Natural killer cell treated with Interleukin-12 subunit alpha and Interleukin-12 subunit beta and Interleukin-15 and Interleukin-18, amount 100 ng/mL, for 72 hours (primary cell): ENCODE data around the gene NIPSNAP2. TPM values are rescaled to one million over a fixed set of nuclear protein-coding genes. Genes with fewer than 3 reads are reported as not detected.
"Not testable (repeated sequence)": the region's sequence is repeated elsewhere in the genome, so short reads cannot be mapped to it uniquely, and the experiment has no call there.

Source experiments
- ATAC-seq, 2 donors: fragments of 150-1000 bp; cut with Tn5 transposase in 1 of 2; sonication (Bioruptor Pico), chemical (Tn5 transposase) in 1 of 2; 2 replicates each; pipeline ENCODE4 v1.10.0; 2021
- DNase-seq: peaks from one replicate; pipeline ENCODE4 v3.0.0; 2022; ENCODE audit warnings: low spot score
- H3K27ac Mint-ChIP-seq, 2 donors: 1 replicate in 1 of 2; 2 replicates in 1 of 2; pipeline ENCODE4 v1.8.0; 2022; ENCODE audit warnings: mixed read lengths in 2 of 2, mild to moderate bottlenecking in 1 of 2, moderate library complexity in 1 of 2
- H3K27me3 Mint-ChIP-seq, 2 donors: 1 replicate in 1 of 2; 2 replicates in 1 of 2; pipeline ENCODE4 v1.8.0; 2022; ENCODE audit warnings: mixed read lengths in 2 of 2
- H3K36me3 Mint-ChIP-seq: one replicate; pipeline ENCODE4 v1.8.0; 2022; ENCODE audit warnings: mixed read lengths
- H3K4me1 Mint-ChIP-seq, 2 donors: 1 replicate in 1 of 2; 2 replicates in 1 of 2; pipeline ENCODE4 v1.8.0; 2022; ENCODE audit warnings: low read depth in 2 of 2, mixed read lengths in 2 of 2, mild to moderate bottlenecking in 1 of 2
- H3K4me3 Mint-ChIP-seq: one replicate; pipeline ENCODE4 v1.8.0; 2022; ENCODE audit warnings: mixed read lengths
- H3K9me3 Mint-ChIP-seq: 2 replicates; pipeline ENCODE4 v1.8.0; 2022; ENCODE audit warnings: mixed read lengths
- total RNA-seq, 2 donors: library from RNA; stranded (reverse); gene quantifications; one replicate each; pipeline ENCODE4 v1.2.3, GENCODE V29; 2022

The NIPSNAP2 gene
- total RNA-seq, 2 donors from 2014 or later = 22.1 to 29.0 TPM

GRCh38 chr7:56007167-56007652, 42.8 kb downstream of the NIPSNAP2 start:
- H3K36me3 Mint-ChIP-seq = no peaks in the 10 kb centered on the region
- H3K4me1 Mint-ChIP-seq = no peaks in the 10 kb centered on the region
- H3K9me3 Mint-ChIP-seq = no peaks in the 10 kb centered on the region
- H3K4me3 Mint-ChIP-seq = no peak overlapping the region
- H3K27me3 Mint-ChIP-seq = no peaks in the 10 kb centered on the region
- ATAC-seq = no peak
- H3K27ac Mint-ChIP-seq = no peak overlapping the region
- DNase-seq = no peak

DNA sequence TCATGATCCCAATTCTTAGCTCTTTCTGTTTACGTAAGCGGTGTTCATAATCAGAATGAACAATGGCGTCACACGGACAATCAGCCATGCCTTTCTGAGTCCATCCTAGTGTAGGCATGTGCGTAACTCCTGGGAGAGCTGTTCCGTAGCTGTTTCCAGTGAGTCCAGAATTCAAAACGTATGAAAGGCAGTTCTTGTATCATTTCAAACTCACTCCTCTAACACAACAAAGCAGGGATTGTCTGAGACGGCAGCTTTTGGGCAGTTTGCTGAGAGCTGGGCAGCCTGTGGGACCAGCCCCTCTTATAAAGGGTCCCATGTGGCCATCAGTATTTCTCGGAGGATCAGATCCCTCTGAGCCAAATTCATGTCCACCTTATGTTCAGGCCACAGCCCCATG, 43.5 kb downstream of the NIPSNAP2 start:
- DNase-seq = no peak
- Mint-ChIP-seq H3K4me3 (no peak overlapping the region), H3K36me3 (no peaks in the 10 kb centered on the region)

DNA sequence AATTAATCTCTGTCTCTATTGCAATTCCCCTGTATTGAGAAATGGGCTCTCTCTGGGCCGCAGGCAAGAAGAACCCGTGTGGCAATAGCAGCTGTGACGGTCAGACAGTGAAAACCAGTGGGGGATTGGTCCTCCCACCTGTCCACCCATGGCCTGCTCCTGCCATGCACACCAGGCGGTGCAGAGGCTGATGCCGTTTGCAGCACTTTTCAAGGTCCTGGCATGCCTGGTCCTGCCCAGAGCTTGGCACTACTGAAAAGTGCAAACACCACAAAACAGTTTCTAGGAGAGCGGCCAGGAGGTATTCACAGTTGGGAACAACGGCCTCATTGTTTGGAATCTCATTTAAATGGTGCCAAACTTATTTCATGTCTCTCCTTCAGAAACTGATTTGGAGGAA, 45.3 kb downstream of the NIPSNAP2 start:
- no peaks in the 10 kb centered on the region for H3K27me3 Mint-ChIP-seq
- H3K4me3 Mint-ChIP-seq = no peak overlapping the region
- no peaks in the 10 kb centered on the region for H3K9me3 Mint-ChIP-seq
- ATAC-seq (no peak), DNase-seq (no peak)
- H3K4me1 Mint-ChIP-seq = no peaks in the 10 kb centered on the region
- no peaks in the 10 kb centered on the region for H3K36me3 Mint-ChIP-seq
- no peak overlapping the region for H3K27ac Mint-ChIP-seq

More for the DNA sequence above, 43.5 kb downstream of the NIPSNAP2 start:
- H3K27me3 Mint-ChIP-seq = no peaks in the 10 kb centered on the region
- no peak overlapping the region for H3K27ac Mint-ChIP-seq
- no peaks in the 10 kb centered on the region for H3K4me1 Mint-ChIP-seq
- H3K9me3 Mint-ChIP-seq = no peaks in the 10 kb centered on the region
- no peak for ATAC-seq

- DNase-seq, H3K9me3 Mint-ChIP-seq, H3K27ac Mint-ChIP-seq, H3K4me3 Mint-ChIP-seq, H3K36me3 Mint-ChIP-seq, ATAC-seq, H3K4me1 Mint-ChIP-seq, H3K27me3 Mint-ChIP-seq: not testable (repeated sequence)
Measured at GRCh38 chr7:56017015-56017414, 52.6 kb downstream of the NIPSNAP2 start.

DNA sequence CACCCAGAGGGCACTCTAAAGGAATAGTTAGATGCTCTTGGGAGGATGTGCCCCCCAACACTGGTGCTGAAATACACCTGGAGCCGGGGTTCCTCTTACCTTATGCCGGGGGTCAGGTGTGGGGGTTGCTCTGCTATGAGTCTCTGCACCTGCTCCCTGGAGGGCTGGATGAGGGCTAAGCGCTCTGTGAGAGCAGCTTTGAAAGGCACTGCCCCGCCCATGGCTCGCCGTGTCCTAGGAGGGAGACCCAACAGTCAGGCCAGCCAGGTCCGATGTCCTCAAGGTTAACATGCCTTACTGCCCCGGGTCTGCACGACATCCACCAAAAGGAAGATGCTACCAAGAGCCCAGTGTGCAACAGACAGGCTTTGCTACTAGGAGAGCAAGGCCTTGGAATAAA, 55.1 kb downstream of the NIPSNAP2 start:
- Mint-ChIP-seq H3K4me1 (no peaks in the 10 kb centered on the region), H3K36me3 (no peaks in the 10 kb centered on the region), H3K27ac (no peak overlapping the region), H3K9me3 (no peaks in the 10 kb centered on the region), H3K27me3 (no peaks in the 10 kb centered on the region), H3K4me3 (no peak overlapping the region)
- ATAC-seq = no peak
- DNase-seq = no peak

- Mint-ChIP-seq H3K36me3 (no peaks in the 10 kb centered on the region), H3K9me3 (no peaks in the 10 kb centered on the region), H3K4me1 (no peaks in the 10 kb centered on the region), H3K27me3 (no peaks in the 10 kb centered on the region), H3K27ac (no peak overlapping the region), H3K4me3 (no peak overlapping the region)
- ATAC-seq = no peak
- no peak for DNase-seq
Measured at GRCh38 chr7:56023500-56023899, 59.1 kb downstream of the NIPSNAP2 start.

GRCh38 chr7:56026538-56026937, 62.2 kb downstream of the NIPSNAP2 start:
- H3K9me3 Mint-ChIP-seq = no peaks in the 10 kb centered on the region
- DNase-seq = no peak
- H3K27me3 Mint-ChIP-seq = no peaks in the 10 kb centered on the region
- no peaks in the 10 kb centered on the region for H3K4me1 Mint-ChIP-seq
- no peak overlapping the region for H3K4me3 Mint-ChIP-seq
- H3K36me3 Mint-ChIP-seq = no peaks in the 10 kb centered on the region
- no peak overlapping the region for H3K27ac Mint-ChIP-seq
- no peak for ATAC-seq

DNA sequence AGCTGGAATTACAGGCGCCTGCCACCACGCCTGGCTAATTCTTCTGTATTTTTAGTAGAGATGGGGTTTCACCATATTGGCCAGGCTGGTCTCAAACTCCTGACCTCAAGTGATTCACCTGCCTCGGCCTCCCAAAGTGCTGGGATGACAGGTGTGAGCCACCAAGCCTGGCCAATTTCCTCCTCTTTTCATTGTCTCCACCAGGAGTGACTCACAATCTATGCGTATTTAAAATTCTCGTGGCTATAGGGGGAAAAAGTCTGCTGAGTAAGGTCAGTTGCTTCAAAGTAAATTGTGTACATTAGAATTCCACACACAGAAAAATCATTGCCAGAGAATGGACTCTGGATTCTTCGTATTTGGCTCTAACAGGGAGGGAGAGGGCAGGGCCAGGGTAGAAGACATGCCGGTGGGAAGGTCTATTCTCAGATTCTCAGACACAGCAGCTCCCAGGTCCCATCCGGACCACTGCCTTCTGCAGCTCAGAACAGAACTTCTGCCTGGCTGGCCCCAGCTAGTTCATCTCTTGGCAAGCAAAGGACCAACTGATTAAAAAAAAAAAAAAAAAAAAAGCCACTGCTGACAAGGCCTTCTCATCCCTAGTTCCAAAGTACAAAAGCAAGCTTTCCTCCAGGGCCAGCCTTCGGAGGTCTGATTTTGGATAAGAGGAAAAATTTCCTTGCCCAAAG, 64.7 kb downstream of the NIPSNAP2 start:
- Mint-ChIP-seq H3K9me3 (no peaks in the 10 kb centered on the region), H3K4me1 (peaks cover 4 to 6% of the 10 kb centered on the region in 2 donors), H3K4me3 (no peak overlapping the region), H3K27me3 (no peaks in the 10 kb centered on the region), H3K36me3 (no peaks in the 10 kb centered on the region), H3K27ac (no peak overlapping the region)
- ATAC-seq = no peak
- DNase-seq = no peak

- ATAC-seq (no peak), DNase-seq (no peak)
- no peak overlapping the region for H3K4me3 Mint-ChIP-seq
- no peaks in the 10 kb centered on the region for H3K9me3 Mint-ChIP-seq
- no peaks in the 10 kb centered on the region for H3K27me3 Mint-ChIP-seq
- H3K4me1 Mint-ChIP-seq = peaks cover 4 to 6% of the 10 kb centered on the region in 2 donors
- H3K27ac Mint-ChIP-seq = no peak overlapping the region
- H3K36me3 Mint-ChIP-seq = no peaks in the 10 kb centered on the region
Measured at GRCh38 chr7:56030340-56030739, 66.0 kb downstream of the NIPSNAP2 start.

GRCh38 chr7:56031556-56031955, 67.2 kb downstream of the NIPSNAP2 start:
- not testable (repeated sequence) for H3K27me3 Mint-ChIP-seq, H3K9me3 Mint-ChIP-seq, H3K36me3 Mint-ChIP-seq, DNase-seq, ATAC-seq, H3K4me1 Mint-ChIP-seq
- H3K27ac Mint-ChIP-seq = peak overlapping the region in 1 of 2 donors; percentile 3
- H3K4me3 Mint-ChIP-seq = peak overlapping the region; percentile 16

DNA sequence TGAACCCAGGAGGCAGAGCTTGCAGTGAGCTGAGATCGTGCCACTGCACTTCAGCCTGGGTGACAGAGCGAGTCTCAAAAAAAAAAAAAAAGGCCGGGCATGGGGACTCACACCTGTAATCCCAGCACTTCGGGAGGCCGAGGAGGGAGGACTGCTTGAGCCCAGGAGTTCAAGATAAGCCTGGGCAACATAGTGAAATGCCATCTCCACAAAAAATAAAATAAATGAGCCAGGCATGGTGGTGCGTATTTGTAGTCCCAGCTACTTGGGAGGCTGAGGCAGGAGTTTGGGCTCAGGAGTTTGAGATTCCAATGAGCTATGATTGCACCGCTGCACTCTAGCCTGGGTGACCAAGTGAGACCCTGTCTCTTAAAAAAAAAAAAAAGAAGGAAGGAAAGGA, 68.2 kb downstream of the NIPSNAP2 start:
- not testable (repeated sequence) for ATAC-seq, H3K4me3 Mint-ChIP-seq, H3K4me1 Mint-ChIP-seq, H3K27ac Mint-ChIP-seq, H3K36me3 Mint-ChIP-seq, H3K27me3 Mint-ChIP-seq, DNase-seq, H3K9me3 Mint-ChIP-seq

DNA sequence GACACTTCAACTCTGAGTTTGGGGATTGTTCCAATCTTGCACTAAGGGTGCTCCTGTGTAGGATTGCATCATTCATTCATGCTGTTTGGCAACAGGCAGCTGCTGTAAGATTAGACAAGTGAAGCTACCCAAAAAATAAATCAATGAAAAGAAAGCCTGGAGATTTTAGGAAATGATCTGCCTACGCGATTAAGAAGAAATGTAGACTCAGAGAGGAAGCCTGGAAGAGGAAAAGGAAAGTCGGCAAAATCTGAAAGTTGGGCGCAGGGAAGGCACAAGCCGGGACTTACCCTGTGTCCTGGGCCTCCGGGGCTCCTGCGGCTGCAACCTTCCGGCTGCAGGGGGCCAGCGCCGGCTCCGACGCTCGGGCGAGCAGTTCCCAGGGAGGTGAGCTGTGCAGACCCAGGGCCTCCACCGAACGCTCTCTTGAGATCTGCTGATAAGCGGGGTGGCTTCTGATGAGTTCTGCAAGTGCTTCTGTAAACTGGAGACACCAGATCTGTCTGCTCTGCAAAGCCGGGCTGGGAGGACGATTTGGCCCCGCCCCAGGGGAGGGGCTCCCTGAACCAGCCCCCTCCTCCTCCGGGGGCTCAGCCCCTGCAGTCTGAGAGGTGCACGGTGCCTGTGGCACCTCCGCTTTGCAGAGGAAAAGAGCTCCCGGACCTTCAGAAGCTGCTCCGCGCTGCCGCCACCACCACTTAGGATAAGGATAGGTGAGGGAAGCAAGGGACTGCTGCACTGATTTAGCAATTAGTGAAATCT, 69.5 kb downstream of the NIPSNAP2 start:
- peaks cover 4 to 6% of the 10 kb centered on the region in 2 donors for H3K4me1 Mint-ChIP-seq
- no peaks in the 10 kb centered on the region for H3K9me3 Mint-ChIP-seq
- H3K4me3 Mint-ChIP-seq = peak overlapping the region; percentile 91
- DNase-seq (peak; percentile 64), ATAC-seq (peak; percentile 93)
- peak overlapping the region; percentile 43 to 72 for H3K27ac Mint-ChIP-seq
- no peaks in the 10 kb centered on the region for H3K36me3 Mint-ChIP-seq
- H3K27me3 Mint-ChIP-seq = no peaks in the 10 kb centered on the region

GRCh38 chr7:56040730-56041129, 76.3 kb downstream of the NIPSNAP2 start:
- H3K27ac Mint-ChIP-seq = no peak overlapping the region
- no peak overlapping the region for H3K4me3 Mint-ChIP-seq
- DNase-seq (no peak), ATAC-seq (no peak)
- H3K36me3 Mint-ChIP-seq = no peaks in the 10 kb centered on the region
- no peaks in the 10 kb centered on the region for H3K9me3 Mint-ChIP-seq
- no peaks in the 10 kb centered on the region for H3K27me3 Mint-ChIP-seq
- H3K4me1 Mint-ChIP-seq = no peaks in the 10 kb centered on the region

DNA sequence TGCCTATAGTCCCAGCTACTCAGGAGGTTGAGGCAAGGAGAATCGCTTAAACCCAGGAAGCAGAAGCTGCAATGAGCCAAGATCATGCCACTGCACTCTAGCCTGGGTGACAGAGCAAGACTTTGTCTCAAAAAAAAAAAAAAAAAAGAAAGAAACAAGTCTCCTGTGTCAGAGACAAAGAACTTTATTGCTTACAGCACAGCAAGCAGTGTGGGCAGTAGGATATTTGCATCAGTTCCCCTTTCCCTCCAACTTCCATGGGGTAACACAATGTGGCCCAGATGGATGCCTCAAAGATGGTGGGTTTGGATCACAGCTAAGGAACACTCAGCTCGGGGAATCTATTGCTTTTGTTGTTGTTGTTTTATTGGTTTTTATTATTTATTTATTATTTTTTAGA, 81.4 kb downstream of the NIPSNAP2 start:
- H3K27ac Mint-ChIP-seq, H3K27me3 Mint-ChIP-seq, H3K4me1 Mint-ChIP-seq, H3K4me3 Mint-ChIP-seq, H3K36me3 Mint-ChIP-seq, H3K9me3 Mint-ChIP-seq, ATAC-seq, DNase-seq: not testable (repeated sequence)
